KOPT-K1 (cell line): ENCODE results near the gene TMPRSS9.
A peak's percentile ranks its signal among the peaks of the same experiment; 100 is the strongest.

ENCODE experiments used
- H3K27ac ChIP-seq: fragments of 200-600 bp; sonication (generic); 2 replicates; pipeline ENCODE4 v1.5.1; 2016; ENCODE audit warnings: antibody characterized with exemption, mild to moderate bottlenecking, low read depth, low read length; ENCODE audit not compliant: poor library complexity, severe bottlenecking
- H3K36me3 ChIP-seq: fragments of 200-600 bp; sonication (generic); 2 replicates; pipeline ENCODE4 v1.5.1; 2017; ENCODE audit warnings: antibody characterized with exemption, mild to moderate bottlenecking, low read length, moderate library complexity; ENCODE audit not compliant: insufficient read depth
- H3K9me3 ChIP-seq: fragments of 200-600 bp; sonication (generic); 2 replicates; pipeline ENCODE4 v1.5.1; 2017; ENCODE audit warnings: antibody characterized with exemption, low read length, mild to moderate bottlenecking; ENCODE audit not compliant: insufficient read depth, poor library complexity, severe bottlenecking

The TMPRSS9 gene

GRCh38 chr19:2431318-2432055 lies 71.4 kb downstream of the TMPRSS9 start:
- no peaks in the 10 kb centered on the region for H3K9me3 ChIP-seq
- no peak overlapping the region for H3K27ac ChIP-seq
- peaks cover 68% of the 10 kb centered on the region for H3K36me3 ChIP-seq

- H3K27ac ChIP-seq: no peak overlapping the region
- peaks cover 75% of the 10 kb centered on the region for H3K36me3 ChIP-seq
These were observed 72.2 kb downstream of the TMPRSS9 start for GRCh38 chr19:2432131-2432848.

GRCh38 chr19:2433854-2434253 lies 73.8 kb downstream of the TMPRSS9 start:
- H3K36me3 ChIP-seq: peaks cover 89% of the 10 kb centered on the region
- no peaks in the 10 kb centered on the region for H3K9me3 ChIP-seq
- no peak overlapping the region for H3K27ac ChIP-seq

More at GRCh38 chr19:2432131-2432848, 72.2 kb downstream of the TMPRSS9 start:
- H3K9me3 ChIP-seq: no peaks in the 10 kb centered on the region

- Histone ChIP-seq H3K27ac (no peak overlapping the region), H3K36me3 (peaks cover 89% of the 10 kb centered on the region), H3K9me3 (no peaks in the 10 kb centered on the region)
These were observed 74.2 kb downstream of the TMPRSS9 start for GRCh38 chr19:2434267-2434666.

- Histone ChIP-seq H3K36me3 (peaks cover 89% of the 10 kb centered on the region), H3K27ac (no peak overlapping the region), H3K9me3 (no peaks in the 10 kb centered on the region)
These were observed 74.7 kb downstream of the TMPRSS9 start for GRCh38 chr19:2434721-2435265.

- Histone ChIP-seq H3K9me3 (no peaks in the 10 kb centered on the region), H3K36me3 (peaks cover 89% of the 10 kb centered on the region), H3K27ac (no peak overlapping the region)
These were observed 76.3 kb downstream of the TMPRSS9 start for GRCh38 chr19:2436384-2436783.

- peaks cover 89% of the 10 kb centered on the region for H3K36me3 ChIP-seq
- no peak overlapping the region for H3K27ac ChIP-seq
- H3K9me3 ChIP-seq: no peaks in the 10 kb centered on the region
These were observed 76.9 kb downstream of the TMPRSS9 start for GRCh38 chr19:2436926-2437325.

GRCh38 chr19:2438178-2438577 lies 78.1 kb downstream of the TMPRSS9 start:
- peaks cover 91% of the 10 kb centered on the region for H3K36me3 ChIP-seq
- H3K27ac ChIP-seq: no peak overlapping the region
- H3K9me3 ChIP-seq: no peaks in the 10 kb centered on the region

- Histone ChIP-seq H3K27ac (no peak overlapping the region), H3K36me3 (peaks cover 89% of the 10 kb centered on the region)
These were observed 80.5 kb downstream of the TMPRSS9 start for GRCh38 chr19:2440515-2440914.

GRCh38 chr19:2441096-2441752 lies 81.2 kb downstream of the TMPRSS9 start:
- Histone ChIP-seq H3K9me3 (no peaks in the 10 kb centered on the region), H3K36me3 (peaks cover 87% of the 10 kb centered on the region)

More at GRCh38 chr19:2440515-2440914, 80.5 kb downstream of the TMPRSS9 start:
- H3K9me3 ChIP-seq: no peaks in the 10 kb centered on the region

GRCh38 chr19:2443116-2443784 lies 83.2 kb downstream of the TMPRSS9 start:
- peaks cover 81% of the 10 kb centered on the region for H3K36me3 ChIP-seq
- H3K9me3 ChIP-seq: no peaks in the 10 kb centered on the region
- no peak overlapping the region for H3K27ac ChIP-seq

More at GRCh38 chr19:2441096-2441752, 81.2 kb downstream of the TMPRSS9 start:
- H3K27ac ChIP-seq: no peak overlapping the region

GRCh38 chr19:2443785-2444182 lies 83.7 kb downstream of the TMPRSS9 start:
- Histone ChIP-seq H3K27ac (no peak overlapping the region), H3K36me3 (peaks cover 81% of the 10 kb centered on the region), H3K9me3 (no peaks in the 10 kb centered on the region)

- peaks cover 81% of the 10 kb centered on the region for H3K36me3 ChIP-seq
These were observed 84.4 kb downstream of the TMPRSS9 start for GRCh38 chr19:2444251-2445002.

GRCh38 chr19:2446381-2446780 lies 86.3 kb downstream of the TMPRSS9 start:
- H3K27ac ChIP-seq: peak overlapping the region; percentile 52
- no peaks in the 10 kb centered on the region for H3K9me3 ChIP-seq
- peaks cover 78% of the 10 kb centered on the region for H3K36me3 ChIP-seq

More at GRCh38 chr19:2444251-2445002, 84.4 kb downstream of the TMPRSS9 start:
- Histone ChIP-seq H3K9me3 (no peaks in the 10 kb centered on the region), H3K27ac (no peak overlapping the region)
